WTC11 (cell line): ENCODE measurements around the gene ESR2.

Source experiments
- ATF2 ChIP-seq: sonication (generic); formaldehyde crosslinking; IDR thresholded peaks from 2 replicates; pipeline ENCODE4 v1.8.1; 2022; ENCODE audit warnings: low read depth, missing genetic modification reagents, borderline replicate concordance
- ATF3 ChIP-seq: sonication (generic); formaldehyde crosslinking; conservative IDR thresholded peaks from 2 replicates; pipeline ENCODE4 v1.8.1; 2022; ENCODE audit warnings: mild to moderate bottlenecking, missing genetic modification reagents
- CREB1 ChIP-seq: sonication (generic); formaldehyde crosslinking; IDR thresholded peaks from 2 replicates; pipeline ENCODE4 v1.8.0; 2023; ENCODE audit warnings: mild to moderate bottlenecking, missing genetic modification reagents
- ETV6 ChIP-seq: sonication (generic); formaldehyde crosslinking; IDR thresholded peaks from 2 replicates; pipeline ENCODE4 v1.8.1; 2022; ENCODE audit warnings: mild to moderate bottlenecking, missing genetic modification reagents
- FOXP4 ChIP-seq: sonication (generic); formaldehyde crosslinking; IDR thresholded peaks from 2 replicates; pipeline ENCODE4 v1.8.0; 2022; ENCODE audit warnings: mild to moderate bottlenecking, missing genetic modification reagents
- MYBL2 ChIP-seq: sonication (generic); formaldehyde crosslinking; IDR thresholded peaks from 2 replicates; pipeline ENCODE4 v1.8.1; 2023; ENCODE audit warnings: mild to moderate bottlenecking, moderate library complexity, missing genetic modification reagents
- PRDM15 ChIP-seq: sonication (generic); formaldehyde crosslinking; IDR thresholded peaks from 2 replicates; pipeline ENCODE4 v1.8.0; 2022; ENCODE audit warnings: missing genetic modification reagents
- SP1 ChIP-seq: sonication (generic); formaldehyde crosslinking; conservative IDR thresholded peaks from 2 replicates; pipeline ENCODE4 v1.8.1; 2022; ENCODE audit warnings: missing genetic modification reagents
- STAT6 ChIP-seq: sonication (generic); formaldehyde crosslinking; conservative IDR thresholded peaks from 2 replicates; pipeline ENCODE4 v1.8.1; 2023; ENCODE audit warnings: mild to moderate bottlenecking, low read depth, missing genetic modification reagents, moderate library complexity
- TP53 ChIP-seq: sonication (generic); formaldehyde crosslinking; IDR thresholded peaks from 2 replicates; pipeline ENCODE4 v1.8.1; 2023; ENCODE audit warnings: mild to moderate bottlenecking, missing genetic modification reagents
- ZNF121 ChIP-seq: sonication (generic); formaldehyde crosslinking; IDR thresholded peaks from 2 replicates; pipeline ENCODE4 v1.8.0; 2023; ENCODE audit warnings: missing genetic modification reagents
- ZNF263 ChIP-seq: sonication (generic); formaldehyde crosslinking; IDR thresholded peaks from 2 replicates; pipeline ENCODE4 v1.8.1; 2022; ENCODE audit warnings: low read depth, mild to moderate bottlenecking, moderate library complexity, missing genetic modification reagents
- TF ChIP-seq, protein P1 (sequence below): fragments of 200-600 bp; IDR thresholded peaks from 2 replicates; pipeline ENCODE4 v1.8.0; 2022; ENCODE audit warnings: antibody characterized with exemption
- TF ChIP-seq, protein P2 (sequence below): sonication (generic); formaldehyde crosslinking; IDR thresholded peaks from 2 replicates; pipeline ENCODE4 v1.8.0; 2022; ENCODE audit warnings: mild to moderate bottlenecking, missing genetic modification reagents

- TF ChIP-seq ATF3 (CRISPR knock-in tag): no peak
- TF ChIP-seq STAT6 (CRISPR knock-in tag): no peak
- TF ChIP-seq FOXP4 (CRISPR knock-in tag): no peak
- TF ChIP-seq, protein P1, sequence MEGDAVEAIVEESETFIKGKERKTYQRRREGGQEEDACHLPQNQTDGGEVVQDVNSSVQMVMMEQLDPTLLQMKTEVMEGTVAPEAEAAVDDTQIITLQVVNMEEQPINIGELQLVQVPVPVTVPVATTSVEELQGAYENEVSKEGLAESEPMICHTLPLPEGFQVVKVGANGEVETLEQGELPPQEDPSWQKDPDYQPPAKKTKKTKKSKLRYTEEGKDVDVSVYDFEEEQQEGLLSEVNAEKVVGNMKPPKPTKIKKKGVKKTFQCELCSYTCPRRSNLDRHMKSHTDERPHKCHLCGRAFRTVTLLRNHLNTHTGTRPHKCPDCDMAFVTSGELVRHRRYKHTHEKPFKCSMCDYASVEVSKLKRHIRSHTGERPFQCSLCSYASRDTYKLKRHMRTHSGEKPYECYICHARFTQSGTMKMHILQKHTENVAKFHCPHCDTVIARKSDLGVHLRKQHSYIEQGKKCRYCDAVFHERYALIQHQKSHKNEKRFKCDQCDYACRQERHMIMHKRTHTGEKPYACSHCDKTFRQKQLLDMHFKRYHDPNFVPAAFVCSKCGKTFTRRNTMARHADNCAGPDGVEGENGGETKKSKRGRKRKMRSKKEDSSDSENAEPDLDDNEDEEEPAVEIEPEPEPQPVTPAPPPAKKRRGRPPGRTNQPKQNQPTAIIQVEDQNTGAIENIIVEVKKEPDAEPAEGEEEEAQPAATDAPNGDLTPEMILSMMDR: no peak
- TF ChIP-seq CREB1 (CRISPR knock-in tag): no peak
- no peak for TF ChIP-seq TP53 (CRISPR knock-in tag)
- TF ChIP-seq, protein P2, sequence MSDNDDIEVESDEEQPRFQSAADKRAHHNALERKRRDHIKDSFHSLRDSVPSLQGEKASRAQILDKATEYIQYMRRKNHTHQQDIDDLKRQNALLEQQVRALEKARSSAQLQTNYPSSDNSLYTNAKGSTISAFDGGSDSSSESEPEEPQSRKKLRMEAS (CRISPR knock-in tag): no peak
- TF ChIP-seq ZNF121: no peak
- no peak for TF ChIP-seq MYBL2
- TF ChIP-seq PRDM15 (CRISPR knock-in tag): no peak
- TF ChIP-seq ETV6 (CRISPR knock-in tag): no peak
- no peak for TF ChIP-seq ATF2 (CRISPR knock-in tag)
- TF ChIP-seq ZNF263 (CRISPR knock-in tag): no peak
- TF ChIP-seq SP1 (CRISPR knock-in tag): no peak
These were observed 167.6 kb downstream of the ESR2 start for GRCh38 chr14:64126548-64126947.
